ENCODE results near the gene LRRK1.
A peak's percentile ranks its signal among the peaks of the same experiment; 100 is the strongest.

Gene LRRK1

GRCh38 chr15:100880897-100881242, 38.3 kb upstream of the LRRK1 start:
- H3K9me3 ChIP-seq (ENCODE audit: control insufficient read depth in 1 of 2, low read length in 2 of 2): no peaks in the 10 kb centered on the region
- peaks cover 23% of the 10 kb centered on the region for H3K27me3 ChIP-seq (ENCODE audit: low read depth, low read length)
- peaks cover 0 to 10% of the 10 kb centered on the region in 2 donors for H3K4me1 ChIP-seq (ENCODE audit: control insufficient read depth in 1 of 2, insufficient read depth in 2 of 2, low read length in 2 of 2)
- no peaks in the 10 kb centered on the region for H3K36me3 ChIP-seq (ENCODE audit: control insufficient read depth in 1 of 2, insufficient read depth in 2 of 2, low read length in 2 of 2)
- H3K4me3 ChIP-seq (ENCODE audit: low read depth in 1 of 2, low read length in 2 of 2): peak overlapping the region in 1 of 2 donors; percentile 69
- H3K27ac ChIP-seq (ENCODE audit: low read length): no peak overlapping the region

GRCh38 chr15:100881573-100882336, 37.4 kb upstream of the LRRK1 start:
- Histone ChIP-seq H3K9me3 (ENCODE audit: control insufficient read depth in 1 of 2, low read length in 2 of 2) (no peaks in the 10 kb centered on the region), H3K36me3 (ENCODE audit: control insufficient read depth in 1 of 2, insufficient read depth in 2 of 2, low read length in 2 of 2) (no peaks in the 10 kb centered on the region), H3K4me1 (ENCODE audit: control insufficient read depth in 1 of 2, insufficient read depth in 2 of 2, low read length in 2 of 2) (peaks cover 0 to 10% of the 10 kb centered on the region in 2 donors), H3K27ac (ENCODE audit: low read length) (no peak overlapping the region), H3K27me3 (ENCODE audit: low read depth, low read length) (peaks cover 18% of the 10 kb centered on the region), H3K4me3 (ENCODE audit: low read depth in 1 of 2, low read length in 2 of 2) (peak overlapping the region; percentile 35 to 69)

- Histone ChIP-seq H3K36me3 (ENCODE audit: control insufficient read depth in 1 of 2, insufficient read depth in 2 of 2, low read length in 2 of 2) (peaks cover 0 to 3% of the 10 kb centered on the region in 2 donors), H3K27me3 (ENCODE audit: low read depth, low read length) (peaks cover 8% of the 10 kb centered on the region), H3K4me3 (ENCODE audit: low read depth in 1 of 2, low read length in 2 of 2) (no peak overlapping the region), H3K27ac (ENCODE audit: low read length) (no peak overlapping the region), H3K9me3 (ENCODE audit: control insufficient read depth in 1 of 2, low read length in 2 of 2) (no peaks in the 10 kb centered on the region), H3K4me1 (ENCODE audit: control insufficient read depth in 1 of 2, insufficient read depth in 2 of 2, low read length in 2 of 2) (peaks cover 0 to 11% of the 10 kb centered on the region in 2 donors)
Measured at GRCh38 chr15:100885116-100885515, 34.0 kb upstream of the LRRK1 start.

- H3K27ac ChIP-seq (ENCODE audit: low read length): no peak overlapping the region
- H3K27me3 ChIP-seq (ENCODE audit: low read depth, low read length): peaks cover 1% of the 10 kb centered on the region
- peaks cover 0 to 5% of the 10 kb centered on the region in 2 donors for H3K4me1 ChIP-seq (ENCODE audit: control insufficient read depth in 1 of 2, insufficient read depth in 2 of 2, low read length in 2 of 2)
- no peaks in the 10 kb centered on the region for H3K9me3 ChIP-seq (ENCODE audit: control insufficient read depth in 1 of 2, low read length in 2 of 2)
- H3K4me3 ChIP-seq (ENCODE audit: low read depth in 1 of 2, low read length in 2 of 2): no peak overlapping the region
- H3K36me3 ChIP-seq (ENCODE audit: control insufficient read depth in 1 of 2, insufficient read depth in 2 of 2, low read length in 2 of 2): peaks cover 0 to 3% of the 10 kb centered on the region in 2 donors
Measured at GRCh38 chr15:100885811-100886210, 33.3 kb upstream of the LRRK1 start.

GRCh38 chr15:100887211-100887913, 31.8 kb upstream of the LRRK1 start:
- Histone ChIP-seq H3K4me1 (ENCODE audit: control insufficient read depth in 1 of 2, insufficient read depth in 2 of 2, low read length in 2 of 2) (peaks cover 0 to 5% of the 10 kb centered on the region in 2 donors), H3K36me3 (ENCODE audit: control insufficient read depth in 1 of 2, insufficient read depth in 2 of 2, low read length in 2 of 2) (peaks cover 1 to 3% of the 10 kb centered on the region in 2 donors), H3K9me3 (ENCODE audit: control insufficient read depth in 1 of 2, low read length in 2 of 2) (no peaks in the 10 kb centered on the region), H3K4me3 (ENCODE audit: low read depth in 1 of 2, low read length in 2 of 2) (no peak overlapping the region), H3K27me3 (ENCODE audit: low read depth, low read length) (peaks cover 3% of the 10 kb centered on the region), H3K27ac (ENCODE audit: low read length) (no peak overlapping the region)

GRCh38 chr15:100889385-100890050, 29.6 kb upstream of the LRRK1 start:
- H3K27me3 ChIP-seq (ENCODE audit: low read depth, low read length): peaks cover 3% of the 10 kb centered on the region
- no peak overlapping the region for H3K4me3 ChIP-seq (ENCODE audit: low read depth in 1 of 2, low read length in 2 of 2)

GRCh38 chr15:100890051-100890720, 29.0 kb upstream of the LRRK1 start:
- Histone ChIP-seq H3K36me3 (ENCODE audit: control insufficient read depth in 1 of 2, insufficient read depth in 2 of 2, low read length in 2 of 2) (peaks cover 7 to 12% of the 10 kb centered on the region in 2 donors), H3K27ac (ENCODE audit: low read length) (no peak overlapping the region), H3K9me3 (ENCODE audit: control insufficient read depth in 1 of 2, low read length in 2 of 2) (no peaks in the 10 kb centered on the region), H3K4me1 (ENCODE audit: control insufficient read depth in 1 of 2, insufficient read depth in 2 of 2, low read length in 2 of 2) (peaks cover 0 to 5% of the 10 kb centered on the region in 2 donors), H3K4me3 (ENCODE audit: low read depth in 1 of 2, low read length in 2 of 2) (no peak overlapping the region), H3K27me3 (ENCODE audit: low read depth, low read length) (peaks cover 3% of the 10 kb centered on the region)

More at GRCh38 chr15:100889385-100890050, 29.6 kb upstream of the LRRK1 start:
- H3K36me3 ChIP-seq (ENCODE audit: control insufficient read depth in 1 of 2, insufficient read depth in 2 of 2, low read length in 2 of 2): peaks cover 7 to 12% of the 10 kb centered on the region in 2 donors
- no peaks in the 10 kb centered on the region for H3K9me3 ChIP-seq (ENCODE audit: control insufficient read depth in 1 of 2, low read length in 2 of 2)
- H3K4me1 ChIP-seq (ENCODE audit: control insufficient read depth in 1 of 2, insufficient read depth in 2 of 2, low read length in 2 of 2): peaks cover 0 to 5% of the 10 kb centered on the region in 2 donors
- no peak overlapping the region for H3K27ac ChIP-seq (ENCODE audit: low read length)

GRCh38 chr15:100890850-100891249, 28.3 kb upstream of the LRRK1 start:
- peaks cover 7 to 17% of the 10 kb centered on the region in 2 donors for H3K36me3 ChIP-seq (ENCODE audit: control insufficient read depth in 1 of 2, insufficient read depth in 2 of 2, low read length in 2 of 2)
- H3K9me3 ChIP-seq (ENCODE audit: control insufficient read depth in 1 of 2, low read length in 2 of 2): no peaks in the 10 kb centered on the region

GRCh38 chr15:100891307-100892012, 27.7 kb upstream of the LRRK1 start:
- H3K36me3 ChIP-seq (ENCODE audit: control insufficient read depth in 1 of 2, insufficient read depth in 2 of 2, low read length in 2 of 2): peaks cover 7 to 18% of the 10 kb centered on the region in 2 donors
- H3K27ac ChIP-seq (ENCODE audit: low read length): no peak overlapping the region
- H3K4me1 ChIP-seq (ENCODE audit: control insufficient read depth in 1 of 2, insufficient read depth in 2 of 2, low read length in 2 of 2): peaks cover 0 to 5% of the 10 kb centered on the region in 2 donors
- peaks cover 3% of the 10 kb centered on the region for H3K27me3 ChIP-seq (ENCODE audit: low read depth, low read length)
- no peak overlapping the region for H3K4me3 ChIP-seq (ENCODE audit: low read depth in 1 of 2, low read length in 2 of 2)
- H3K9me3 ChIP-seq (ENCODE audit: control insufficient read depth in 1 of 2, low read length in 2 of 2): no peaks in the 10 kb centered on the region

More at GRCh38 chr15:100890850-100891249, 28.3 kb upstream of the LRRK1 start:
- peaks cover 0 to 5% of the 10 kb centered on the region in 2 donors for H3K4me1 ChIP-seq (ENCODE audit: control insufficient read depth in 1 of 2, insufficient read depth in 2 of 2, low read length in 2 of 2)
- peaks cover 3% of the 10 kb centered on the region for H3K27me3 ChIP-seq (ENCODE audit: low read depth, low read length)
- no peak overlapping the region for H3K27ac ChIP-seq (ENCODE audit: low read length)
- no peak overlapping the region for H3K4me3 ChIP-seq (ENCODE audit: low read depth in 1 of 2, low read length in 2 of 2)

- H3K9me3 ChIP-seq (ENCODE audit: control insufficient read depth in 1 of 2, low read length in 2 of 2): no peaks in the 10 kb centered on the region
- H3K27me3 ChIP-seq (ENCODE audit: low read depth, low read length): peaks cover 3% of the 10 kb centered on the region
- H3K4me3 ChIP-seq (ENCODE audit: low read depth in 1 of 2, low read length in 2 of 2): no peak overlapping the region
- peaks cover 7 to 23% of the 10 kb centered on the region in 2 donors for H3K36me3 ChIP-seq (ENCODE audit: control insufficient read depth in 1 of 2, insufficient read depth in 2 of 2, low read length in 2 of 2)
- peaks cover 0 to 5% of the 10 kb centered on the region in 2 donors for H3K4me1 ChIP-seq (ENCODE audit: control insufficient read depth in 1 of 2, insufficient read depth in 2 of 2, low read length in 2 of 2)
- H3K27ac ChIP-seq (ENCODE audit: low read length): no peak overlapping the region
Measured at GRCh38 chr15:100892013-100892355, 27.2 kb upstream of the LRRK1 start.
